ENCODE results near the gene GRXCR2. TPM values are rescaled to one million over a fixed set of nuclear protein-coding genes. Genes with fewer than 3 reads are reported as not detected.
A peak's percentile ranks its signal among the peaks of the same experiment; 100 is the strongest.

The GRXCR2 gene
- total and polyA plus RNA-seq, 2 of the 4 experiments (the other 2 are of a cell fraction) = not detected

DNA sequence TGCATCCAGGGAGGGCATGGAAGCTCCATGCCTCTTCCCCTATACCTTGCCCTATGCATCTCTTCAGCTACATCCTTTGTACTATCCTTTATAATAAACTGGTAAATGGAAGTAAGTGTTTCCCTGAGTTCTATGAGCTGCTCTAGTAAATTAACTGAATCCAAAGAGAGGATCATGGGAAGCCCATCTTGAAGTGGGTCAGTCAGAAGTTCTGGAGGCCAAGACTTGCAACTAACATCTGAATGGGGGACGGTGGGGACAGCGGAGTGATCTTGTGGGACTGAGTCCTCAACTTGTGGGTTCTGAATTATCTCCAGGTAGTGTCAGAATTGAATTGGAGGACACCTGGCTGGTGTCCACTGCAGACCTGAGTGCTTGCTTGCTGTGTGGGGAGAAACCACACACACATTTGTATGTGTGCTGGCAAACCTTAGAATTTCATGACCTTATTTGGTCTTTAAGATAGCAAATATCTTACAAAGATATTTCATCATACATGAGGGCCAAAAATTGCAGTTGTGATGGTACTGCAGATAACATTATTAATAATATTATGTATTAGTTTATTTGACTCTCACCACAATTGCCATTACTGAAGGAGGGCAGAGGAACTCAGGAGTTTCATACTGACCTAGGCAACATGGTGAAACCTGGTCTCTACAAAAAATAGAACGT, 32.2 kb downstream of the GRXCR2 start:
- no peak overlapping the region for H4K91ac ChIP-seq (ENCODE audit: insufficient read depth, low read depth, low read length)
- no peak overlapping the region for H3K56ac ChIP-seq (ENCODE audit: extremely low read depth, insufficient read depth, low read length)
- H2AK5ac ChIP-seq (ENCODE audit: low read depth, low read length) = no peak overlapping the region
- intact Hi-C loops (cut with micrococcal nuclease) = no loop called here
- no peak overlapping the region for H3K4me2 ChIP-seq (ENCODE audit: low read depth, low read length)
- DNase-seq (no peak), ATAC-seq (ENCODE audit: low read depth) (no peak)
- no peak overlapping the region for H3K27ac ChIP-seq (ENCODE audit: insufficient read depth, low read length)
- H3K18ac ChIP-seq (ENCODE audit: low read depth, low read length) = no peak overlapping the region
- H3K9me3 ChIP-seq (ENCODE audit: control insufficient read depth, insufficient read depth, low read length) = no peaks in the 10 kb centered on the region
- 0 out of 2 replicates have a peak, but pooled peaks have one; percentile 10 for TF ChIP-seq CEBPB (IDR thresholded peaks at IDR 0.05; ENCODE audit: low read depth, low read length)
- no peak for TF ChIP-seq MAFK (IDR thresholded peaks at IDR 0.05; ENCODE audit: low read depth, low read length)
- TF ChIP-seq USF2 (IDR thresholded peaks at IDR 0.05; ENCODE audit: low read depth, low read length) = no peak
- no peak for TF ChIP-seq POLR2A (IDR thresholded peaks at IDR 0.05; ENCODE audit: low read depth, low read length)
- POLR2A ChIA-PET (ENCODE audit: unreplicated experiment) = no interaction called here
- dilution Hi-C loops (cut with HindIII; ENCODE audit: low sequenced_read_pairs, unreplicated experiment) = no loop called here
- no peaks in the 10 kb centered on the region for H3K27me3 ChIP-seq (ENCODE audit: control insufficient read depth, insufficient read depth, low read length)
- H4K5ac ChIP-seq (ENCODE audit: low read depth, low read length) = no peak overlapping the region
- 100% methylated on average over 2 of the region's 3 CpGs; no CpG with 5 or more reads in 1 of the 2 experiments for WGBS, 2 experiments (ENCODE audit: extremely low coverage in 2 of 2, insufficient read length in 1 of 2)
- H3K9ac ChIP-seq (ENCODE audit: low read depth, low read length) = no peak overlapping the region
- H3K4me3 ChIP-seq (ENCODE audit: insufficient read depth, low read depth, low read length) = no peak overlapping the region
- in situ Hi-C loops (cut with MboI; ENCODE audit: low sequenced_read_pairs) = no loop called here
- no peaks in the 10 kb centered on the region for H3K9me1 ChIP-seq (ENCODE audit: insufficient read depth, low read length)
- H2AFZ ChIP-seq (replicated peaks; ENCODE audit: low read length, poor library complexity) = no peak overlapping the region
- no peak overlapping the region for H3K14ac ChIP-seq (replicated peaks; ENCODE audit: low read depth, low read length)
- no peak overlapping the region for H3K23ac ChIP-seq (ENCODE audit: low read depth, low read length)
- H2AK9ac ChIP-seq (replicated peaks; ENCODE audit: low read depth, low read length, poor library complexity) = no peak overlapping the region
- no peak overlapping the region for H2BK20ac ChIP-seq (ENCODE audit: low read depth, low read length)
- H3K79me1 ChIP-seq (ENCODE audit: low read depth in 1 of 2, low read length in 2 of 2) = no peaks in the 10 kb centered on the region
- no peak overlapping the region for H2BK15ac ChIP-seq (ENCODE audit: low read depth, low read length)
- no TSS peak for BruUV-seq (replicated peaks)
- H3K4ac ChIP-seq (ENCODE audit: low read depth, low read length) = no peak overlapping the region
- H3K36me3 ChIP-seq (ENCODE audit: control insufficient read depth, insufficient read depth, low read length) = no peaks in the 10 kb centered on the region
- CTCF ChIA-PET = interaction anchor here (0.5 to 0.6 kb wide), 2 partner anchors 15 to 56 kb away, joined by 3 to 4 read pairs; no protein-coding TSS in a partner anchor
- H2BK120ac ChIP-seq (ENCODE audit: low read depth, low read length) = no peak overlapping the region
- H3K4me1 ChIP-seq (ENCODE audit: control insufficient read depth, insufficient read depth, low read length) = no peaks in the 10 kb centered on the region
- H2BK5ac ChIP-seq (ENCODE audit: low read depth, low read length, poor library complexity, severe bottlenecking) = no peak overlapping the region
- H4K20me1 ChIP-seq (ENCODE audit: insufficient read depth, low read length) = no peaks in the 10 kb centered on the region
- no peak overlapping the region for H4K8ac ChIP-seq (ENCODE audit: low read depth in 2 of 2, low read length in 2 of 2)
